Neutrophil (primary cell): ENCODE measurements around the gene TOR3A.

Source experiments
- H3K27ac ChIP-seq: fragments of 200-600 bp; sonication (generic); 2 replicates; pipeline ENCODE4 v1.5.1; 2016; ENCODE audit warnings: mild to moderate bottlenecking, moderate library complexity
- H3K27me3 ChIP-seq: fragments of 200-600 bp; sonication (generic); 2 replicates; pipeline ENCODE4 v1.6.0; 2016; ENCODE audit warnings: mild to moderate bottlenecking
- H3K36me3 ChIP-seq: fragments of 200-600 bp; sonication (generic); 2 replicates; pipeline ENCODE4 v1.5.1; 2017
- H3K4me1 ChIP-seq, 2 experiments: fragments of 200-600 bp in 1 of 2; sonication (generic) in 1 of 2; 1 replicate in 1 of 2; 2 replicates in 1 of 2; pipeline versions ENCODE4 v1.5.1 to v1.6.1; 2013 to 2016; ENCODE audit warnings: low read depth in 1 of 2, low read length in 1 of 2, mild to moderate bottlenecking in 1 of 2, moderate library complexity in 1 of 2; ENCODE audit not compliant: control insufficient read depth in 1 of 2, insufficient read depth in 1 of 2
- H3K4me3 ChIP-seq, 2 experiments: fragments of 200-600 bp in 1 of 2; sonication (generic) in 1 of 2; 1 replicate in 1 of 2; 2 replicates in 1 of 2; pipeline ENCODE4 v1.5.1; 2013 to 2016; ENCODE audit warnings: low read depth in 1 of 2, low read length in 1 of 2, mild to moderate bottlenecking in 1 of 2, moderate library complexity in 1 of 2
- H3K9me3 ChIP-seq: fragments of 200-600 bp; sonication (generic); 2 replicates; pipeline ENCODE4 v1.5.1; 2016
- CTCF ChIP-seq: fragments of 200-600 bp; sonication (generic); IDR thresholded peaks from 2 replicates; pipeline ENCODE4 v1.5.1; 2016; ENCODE audit warnings: antibody characterized with exemption

Gene TOR3A

GRCh38 chr1:179119513-179119912, 37.6 kb downstream of the TOR3A start:
- Histone ChIP-seq H3K4me3 (no peak overlapping the region), H3K27ac (no peak overlapping the region), H3K27me3 (no peaks in the 10 kb centered on the region), H3K9me3 (no peaks in the 10 kb centered on the region), H3K4me1 (no peaks in the 10 kb centered on the region), H3K36me3 (peaks cover 10% of the 10 kb centered on the region)
- TF ChIP-seq CTCF, result no peak

GRCh38 chr1:179120736-179121135, 38.9 kb downstream of the TOR3A start:
- no peak overlapping the region for H3K4me3 ChIP-seq
- H3K27ac ChIP-seq, result no peak overlapping the region
- H3K4me1 ChIP-seq, result no peaks in the 10 kb centered on the region
- H3K36me3 ChIP-seq, result peaks cover 10% of the 10 kb centered on the region
- no peaks in the 10 kb centered on the region for H3K27me3 ChIP-seq
- no peak for TF ChIP-seq CTCF
- no peaks in the 10 kb centered on the region for H3K9me3 ChIP-seq

- no peaks in the 10 kb centered on the region for H3K9me3 ChIP-seq
- TF ChIP-seq CTCF, result no peak
- H3K36me3 ChIP-seq, result peaks cover 10% of the 10 kb centered on the region
- no peaks in the 10 kb centered on the region for H3K4me1 ChIP-seq
- no peaks in the 10 kb centered on the region for H3K27me3 ChIP-seq
- H3K27ac ChIP-seq, result no peak overlapping the region
- H3K4me3 ChIP-seq, result no peak overlapping the region
These were observed 39.5 kb downstream of the TOR3A start for GRCh38 chr1:179121159-179121938.

GRCh38 chr1:179124873-179125272, 43.0 kb downstream of the TOR3A start:
- TF ChIP-seq CTCF, result no peak
- H3K9me3 ChIP-seq, result no peaks in the 10 kb centered on the region
- no peak overlapping the region for H3K27ac ChIP-seq
- peaks cover 3 to 8% of the 10 kb centered on the region in 2 experiments for H3K4me1 ChIP-seq
- H3K27me3 ChIP-seq, result no peaks in the 10 kb centered on the region
- H3K36me3 ChIP-seq, result no peaks in the 10 kb centered on the region
- no peak overlapping the region for H3K4me3 ChIP-seq

GRCh38 chr1:179126338-179127060, 44.6 kb downstream of the TOR3A start:
- Histone ChIP-seq H3K4me3 (no peak overlapping the region), H3K27ac (no peak overlapping the region), H3K9me3 (no peaks in the 10 kb centered on the region), H3K36me3 (no peaks in the 10 kb centered on the region), H3K4me1 (peaks cover 5 to 12% of the 10 kb centered on the region in 2 experiments), H3K27me3 (no peaks in the 10 kb centered on the region)
- TF ChIP-seq CTCF, result no peak
